Hypothalamus (tissue), 51 donors: Measurements from ENCODE around the gene HUS1B.
"Not testable (repeated sequence)": the region's sequence is repeated elsewhere in the genome, so short reads cannot be mapped to it uniquely, and the experiment has no call there.

Experiments
- DNase-seq, 51 donors: peaks; one replicate each; lab custom pipeline; 2025; lab: John Stamatoyannopoulos, UW

The HUS1B gene

DNA sequence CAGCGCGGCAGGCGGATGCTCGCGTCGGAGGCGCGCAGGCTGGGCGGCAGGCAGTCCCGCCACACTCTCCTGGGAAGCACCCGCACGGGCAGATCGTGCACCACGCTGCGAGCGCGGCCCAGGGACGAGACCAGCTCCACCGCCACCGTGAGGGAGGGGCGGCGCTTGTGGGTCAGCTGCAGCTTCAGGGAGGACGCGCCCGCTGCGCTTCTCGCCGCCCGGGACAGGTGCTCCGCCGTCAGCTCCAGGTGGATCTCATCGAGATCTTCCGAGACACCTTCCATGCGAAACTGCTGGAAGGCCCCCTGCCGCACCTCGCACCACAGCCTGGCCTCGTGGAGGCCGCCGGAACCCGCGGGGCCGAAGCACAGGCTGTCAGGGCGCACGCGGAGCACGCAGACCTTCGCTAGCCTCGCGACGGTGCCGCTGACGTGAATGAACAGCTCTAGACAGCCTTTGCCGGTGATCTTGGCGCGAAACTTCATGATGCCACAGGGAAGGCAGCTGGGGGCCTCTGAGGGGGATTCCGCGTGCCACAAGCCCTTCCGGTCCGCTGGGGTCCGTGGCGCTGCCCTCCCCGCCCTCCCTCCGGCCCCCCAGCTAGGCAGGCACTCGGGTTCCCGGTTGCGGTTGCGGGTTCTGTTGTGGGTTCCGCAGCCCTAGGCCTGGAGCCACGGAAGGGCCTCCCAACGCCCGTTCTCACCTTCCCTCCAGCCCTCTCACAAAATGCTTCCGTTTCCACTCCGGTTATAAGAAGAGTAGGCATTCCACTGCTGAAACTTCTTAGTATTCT, at the start of gene HUS1B:
TSS of gene HUS1B (minus strand) at position 641 of the 793 bp plus-strand sequence. CDS start at position 485, 156 bp downstream.
- DNase-seq: no peak

- DNase-seq: no peak
Observed at GRCh38 chr6:706146-706545, 49.2 kb upstream of the HUS1B start.

DNA sequence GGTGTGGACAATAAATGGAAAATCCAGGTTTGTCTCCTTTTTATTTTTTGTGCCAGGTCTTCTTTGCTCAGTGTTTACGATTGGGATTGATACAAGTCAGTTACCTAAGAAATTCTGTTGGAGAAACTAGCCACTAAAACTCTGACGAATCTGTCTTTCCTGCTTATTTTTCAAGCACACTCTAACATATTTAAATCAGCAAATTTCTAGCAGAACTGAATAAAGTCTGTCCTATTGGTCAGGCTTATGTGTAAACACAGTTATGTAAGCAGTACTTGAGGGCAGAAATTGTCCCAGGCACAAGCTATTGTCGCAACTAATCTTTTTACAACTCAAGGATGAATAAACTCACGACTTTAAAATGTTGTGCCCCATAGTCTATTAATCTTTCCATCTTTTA, 48.1 kb upstream of the HUS1B start:
- no peak for DNase-seq

GRCh38 chr6:704046-704445, 47.1 kb upstream of the HUS1B start:
- DNase-seq: no peak

DNA sequence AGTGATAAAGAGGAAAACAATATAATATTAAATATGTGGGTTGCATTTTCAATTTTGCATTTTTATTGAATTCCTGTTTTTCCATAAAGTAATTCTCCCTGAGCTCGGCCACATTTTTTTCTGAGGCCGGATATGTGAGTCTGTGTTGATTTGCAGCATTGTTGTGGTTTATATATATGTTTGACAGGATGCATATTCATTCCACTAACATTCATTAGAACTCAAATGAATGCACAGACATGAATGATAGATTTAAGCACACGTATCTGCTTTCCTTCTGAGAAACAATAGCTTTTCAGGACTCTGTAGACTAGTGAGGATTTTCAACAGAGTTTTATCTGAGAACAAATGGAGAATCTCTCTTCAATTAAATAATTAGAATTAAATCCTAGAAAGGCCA, 46.7 kb upstream of the HUS1B start:
- DNase-seq: no peak

- no peak for DNase-seq
Observed at GRCh38 chr6:701700-702479, 45.0 kb upstream of the HUS1B start.

GRCh38 chr6:701215-701614, 44.3 kb upstream of the HUS1B start:
- DNase-seq: no peak

DNA sequence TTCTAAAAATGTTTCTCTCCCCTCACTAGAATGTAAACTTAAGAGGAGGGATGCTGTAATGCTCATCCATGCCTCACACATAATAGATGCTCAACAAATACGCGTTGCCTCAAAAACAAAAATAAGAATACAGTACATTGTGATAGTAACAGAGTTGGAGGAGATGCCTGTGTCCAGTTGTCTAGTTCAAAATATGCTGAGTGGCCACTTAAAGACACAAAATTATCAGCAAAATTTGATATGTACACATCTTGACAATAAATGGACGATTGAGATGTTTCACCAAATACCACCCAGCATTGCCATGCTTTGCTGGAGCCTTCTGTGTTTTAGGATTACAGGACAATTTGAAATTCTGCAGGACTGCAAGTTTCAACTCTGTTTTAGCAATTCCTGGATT, 43.6 kb upstream of the HUS1B start:
- DNase-seq: no peak

DNA sequence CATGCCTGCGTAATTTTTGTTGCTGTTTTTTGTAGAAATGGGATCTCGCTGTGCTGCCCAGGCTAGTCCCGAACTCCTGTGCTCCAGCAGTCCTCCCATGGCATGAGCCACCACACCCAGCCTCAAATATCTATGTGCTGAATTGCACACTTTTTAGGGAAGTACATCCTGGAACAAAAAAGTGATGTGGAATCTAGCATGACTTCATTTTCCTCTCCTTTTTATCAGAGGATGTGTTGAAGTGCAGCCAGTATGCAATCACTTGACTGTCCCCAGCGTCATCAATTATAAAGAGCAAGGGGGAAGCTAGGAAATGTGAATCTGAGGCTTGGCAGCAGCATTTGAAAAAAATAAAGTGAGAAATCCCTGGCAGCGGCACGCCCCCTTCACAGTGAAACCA, 42.4 kb upstream of the HUS1B start:
- no peak for DNase-seq

DNA sequence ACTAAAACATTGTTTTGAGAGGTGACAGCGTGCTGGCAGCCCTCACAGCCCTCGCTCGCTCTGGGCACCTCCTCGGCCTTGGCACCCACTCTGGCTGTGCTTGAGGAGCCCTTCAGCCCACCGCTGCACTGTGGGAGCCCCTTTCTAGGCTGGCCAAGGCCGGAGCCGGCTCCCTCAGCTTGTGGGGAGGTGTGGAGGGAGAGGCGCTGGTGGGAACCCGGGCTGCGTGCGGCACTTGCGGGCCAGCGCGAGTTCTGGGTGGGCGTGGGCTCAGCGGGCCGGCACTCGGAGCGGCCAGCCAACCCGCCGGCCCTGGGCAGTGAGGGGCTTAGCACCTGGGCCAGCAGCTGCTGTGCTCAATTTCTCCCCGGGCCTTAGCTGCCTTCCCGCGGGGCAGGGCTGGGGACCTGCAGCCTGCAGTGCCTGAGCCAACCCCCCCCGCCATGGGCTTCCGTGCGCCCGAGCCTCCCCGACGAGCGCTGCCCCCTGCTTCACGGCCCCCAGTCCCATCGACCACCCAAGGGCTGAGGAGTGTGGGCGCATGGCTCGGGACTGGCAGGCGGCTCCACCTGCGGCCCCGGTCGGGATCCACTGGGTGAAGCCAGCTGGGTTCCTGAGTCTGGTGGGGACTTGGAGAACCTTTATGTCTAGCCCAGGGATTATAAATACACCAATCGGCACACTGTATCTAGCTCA, 37.7 kb upstream of the HUS1B start:
- not testable (repeated sequence) for DNase-seq

- DNase-seq: no peak
Observed at GRCh38 chr6:693723-694009, 36.8 kb upstream of the HUS1B start.

- peak; percentile 12 to 86 (median 69) for DNase-seq
Observed at GRCh38 chr6:692858-693722, 36.2 kb upstream of the HUS1B start, which contains the start of gene EXOC2. Gene EXOC2 (minus strand): TSS chr6:693139. CDS start chr6:637818, 55,321 bp downstream.

- peak in 16 of 51 donors; percentile 2 to 65 (median 32) for DNase-seq
Observed at GRCh38 chr6:692356-692851, 35.5 kb upstream of the HUS1B start.

GRCh38 chr6:689223-689622, 32.3 kb upstream of the HUS1B start:
- no peak for DNase-seq

- no peak for DNase-seq
Observed at GRCh38 chr6:686497-686896, 29.6 kb upstream of the HUS1B start.

- DNase-seq: no peak
Observed at GRCh38 chr6:684831-685636, 28.1 kb upstream of the HUS1B start.

GRCh38 chr6:683742-684440, 27.0 kb upstream of the HUS1B start:
- DNase-seq: peak in 9 of 51 donors; percentile 2 to 31 (median 8)

- DNase-seq: no peak
Observed at GRCh38 chr6:680666-681340, 23.9 kb upstream of the HUS1B start.
